ENCODE measurements around the gene DSG2.

DSG2 gene

GRCh38 chr18:31592506-31593157 lies 94.7 kb downstream of the DSG2 start:
- DNase-seq (ENCODE audit: low read depth), result no peak
- no peak overlapping the region for H3K4me3 ChIP-seq (ENCODE audit: low read length)

GRCh38 chr18:31595121-31595771 lies 97.3 kb downstream of the DSG2 start:
- TF ChIP-seq CTCF (conservative IDR thresholded peaks at IDR 0.05; ENCODE audit: low read depth, low read length), result no peak
- DNase-seq (ENCODE audit: low read depth), result no peak
- no peak overlapping the region for H3K4me3 ChIP-seq (ENCODE audit: low read length)

More at GRCh38 chr18:31592506-31593157, 94.7 kb downstream of the DSG2 start:
- no peak for TF ChIP-seq CTCF (conservative IDR thresholded peaks at IDR 0.05; ENCODE audit: low read depth, low read length)

GRCh38 chr18:31596081-31596872 lies 98.3 kb downstream of the DSG2 start:
- DNase-seq (ENCODE audit: low read depth), result no peak

GRCh38 chr18:31598021-31598805 lies 100.2 kb downstream of the DSG2 start:
- no peak overlapping the region for H3K4me3 ChIP-seq (ENCODE audit: low read length)
- no peak for TF ChIP-seq CTCF (conservative IDR thresholded peaks at IDR 0.05; ENCODE audit: low read depth, low read length)
- DNase-seq (ENCODE audit: low read depth), result no peak

More at GRCh38 chr18:31596081-31596872, 98.3 kb downstream of the DSG2 start:
- no peak for TF ChIP-seq CTCF (conservative IDR thresholded peaks at IDR 0.05; ENCODE audit: low read depth, low read length)
- no peak overlapping the region for H3K4me3 ChIP-seq (ENCODE audit: low read length)

Measured in retinal pigment epithelial cell (primary cell).